Neural cell (in vitro differentiated cells): ENCODE data around the gene SHISA5. TPM values are rescaled to one million over a fixed set of nuclear protein-coding genes. Genes with fewer than 3 reads are reported as not detected.

Source experiments
- H2AFZ ChIP-seq: fragments of 200-600, 300-800 bp; sonication (generic), shearing (Covaris generic); 2 replicates; pipeline ENCODE4 v1.6.0; 2014; ENCODE audit warnings: low read depth, mild to moderate bottlenecking, antibody characterized with exemption, low read length, moderate library complexity
- H3F3A ChIP-seq: fragments of 200-600 bp; shearing (Covaris generic); 2 replicates; pipeline ENCODE4 v1.6.1; 2016; ENCODE audit warnings: mild to moderate bottlenecking, moderate library complexity, mixed read lengths, antibody characterized with exemption, low read length; ENCODE audit not compliant: insufficient read depth, poor library complexity, severe bottlenecking
- H3K27ac ChIP-seq: fragments of 200-600, 300-800 bp; sonication (generic), shearing (Covaris generic); 2 replicates; pipeline ENCODE4 v1.5.1; 2014; ENCODE audit warnings: mild to moderate bottlenecking, low read length, moderate library complexity
- H3K27me3 ChIP-seq: fragments of 300-800, 200-600 bp; sonication (generic), shearing (Covaris generic); 2 replicates; pipeline ENCODE4 v1.6.0; 2014; ENCODE audit warnings: mild to moderate bottlenecking, low read depth, low read length, moderate library complexity; ENCODE audit not compliant: insufficient read depth
- H3K36me3 ChIP-seq: fragments of 300-800, 200-600 bp; sonication (generic), shearing (Covaris generic); 2 replicates; pipeline ENCODE4 v1.5.1; 2014; ENCODE audit warnings: mild to moderate bottlenecking, antibody characterized with exemption, low read length, moderate library complexity; ENCODE audit not compliant: insufficient read depth
- H3K4me2 ChIP-seq: fragments of 300-800, 200-600 bp; sonication (generic), shearing (Covaris generic); 2 replicates; pipeline ENCODE4 v1.6.0; 2014; ENCODE audit warnings: mild to moderate bottlenecking, low read length
- H3K4me3 ChIP-seq: fragments of 300-800, 200-600 bp; sonication (generic), shearing (Covaris generic); 2 replicates; pipeline ENCODE4 v1.5.1; 2014; ENCODE audit warnings: mild to moderate bottlenecking, low read length, moderate library complexity
- H3K79me2 ChIP-seq: fragments of 200-600 bp; shearing (Covaris generic); replicated peaks from 2 replicates; pipeline ENCODE4 v1.6.0; 2014; ENCODE audit warnings: mild to moderate bottlenecking, low read length, moderate library complexity; ENCODE audit not compliant: insufficient read depth
- H3K9ac ChIP-seq: fragments of 300-800, 200-600 bp; sonication (generic), shearing (Covaris generic); 2 replicates; pipeline ENCODE4 v1.6.1; 2016; ENCODE audit warnings: mild to moderate bottlenecking, low read length, mixed read lengths
- H3K9me2 ChIP-seq: fragments of 200-600 bp; shearing (Covaris generic); 2 replicates; pipeline ENCODE4 v1.6.1; 2016; ENCODE audit warnings: mild to moderate bottlenecking, low read length, mixed read lengths; ENCODE audit not compliant: insufficient read depth
- H3K9me3 ChIP-seq: fragments of 200-600, 300-800 bp; sonication (generic), shearing (Covaris generic); 2 replicates; pipeline ENCODE4 v1.6.1; 2016; ENCODE audit warnings: mild to moderate bottlenecking, mixed run types, low read length, moderate library complexity, mixed read lengths
- H4K20me1 ChIP-seq: fragments of 200-600 bp; shearing (Covaris generic); 2 replicates; pipeline ENCODE4 v1.6.1; 2016; ENCODE audit warnings: mild to moderate bottlenecking, mixed run types; ENCODE audit not compliant: insufficient read depth
- CTCF ChIP-seq: fragments of 450-650 bp; IDR thresholded peaks from 2 replicates; pipeline ENCODE4 v1.5.1; 2014; ENCODE audit warnings: antibody characterized with exemption, mild to moderate bottlenecking, moderate library complexity; ENCODE audit not compliant: poor library complexity, severe bottlenecking
- EP300 ChIP-seq: fragments of 450-650 bp; conservative IDR thresholded peaks from 2 replicates; pipeline ENCODE4 v1.6.1; 2014; ENCODE audit warnings: antibody characterized with exemption, mild to moderate bottlenecking, moderate library complexity; ENCODE audit not compliant: poor library complexity, severe bottlenecking
- EZH2 ChIP-seq: fragments of 200-600, 300-800 bp; shearing (Covaris generic), sonication (generic); IDR thresholded peaks from 2 replicates; pipeline ENCODE4 v1.6.1; 2014; ENCODE audit warnings: antibody characterized with exemption, low read length, borderline replicate concordance, mild to moderate bottlenecking; ENCODE audit not compliant: insufficient read depth, poor library complexity, severe bottlenecking
- MXI1 ChIP-seq: fragments of 450-650 bp; conservative IDR thresholded peaks from 2 replicates; pipeline ENCODE4 v1.6.1; 2014; ENCODE audit warnings: antibody characterized with exemption, mild to moderate bottlenecking; ENCODE audit not compliant: poor library complexity, severe bottlenecking
- POLR2AphosphoS5 ChIP-seq: IDR thresholded peaks from 2 replicates; pipeline ENCODE4 v1.6.1; 2012
- RAD21 ChIP-seq: fragments of 450-650 bp; conservative IDR thresholded peaks from 2 replicates; pipeline ENCODE4 v1.6.1; 2014; ENCODE audit warnings: antibody characterized with exemption, mild to moderate bottlenecking, moderate library complexity
- REST ChIP-seq: IDR thresholded peaks from 2 replicates; pipeline ENCODE4 v1.6.1; 2012; ENCODE audit warnings: borderline replicate concordance
- SMC3 ChIP-seq: fragments of 450-650 bp; conservative IDR thresholded peaks from 2 replicates; pipeline ENCODE4 v1.6.1; 2014; ENCODE audit warnings: antibody characterized with exemption, mild to moderate bottlenecking, moderate library complexity; ENCODE audit not compliant: poor library complexity
- TAF1 ChIP-seq: IDR thresholded peaks from 2 replicates; pipeline ENCODE4 v1.6.1; 2012; ENCODE audit warnings: low read depth
- polyA plus RNA-seq: library from polyadenylated mRNA; depleted of rRNA; stranded (reverse); fragments of >200 nt; gene quantifications from 2 replicates; pipeline ENCODE4 v1.2.3, GENCODE V29; 2014

Gene SHISA5
- polyA plus RNA-seq, 1 donor from 2014 or later: 121 TPM

- H3K36me3 ChIP-seq: no peaks in the 10 kb centered on the region
- no peaks in the 10 kb centered on the region for H3K27me3 ChIP-seq
- no peaks in the 10 kb centered on the region for H3F3A ChIP-seq
- no peak overlapping the region for H2AFZ ChIP-seq
- no peak overlapping the region for H3K4me3 ChIP-seq
- H3K4me2 ChIP-seq: no peak overlapping the region
- no peaks in the 10 kb centered on the region for H3K9me3 ChIP-seq
- peaks cover 51% of the 10 kb centered on the region for H3K79me2 ChIP-seq
- no peak overlapping the region for H3K9ac ChIP-seq
- no peaks in the 10 kb centered on the region for H3K9me2 ChIP-seq
- H4K20me1 ChIP-seq: peaks cover 3% of the 10 kb centered on the region
- no peak for TF ChIP-seq RAD21
- no peak for TF ChIP-seq POLR2AphosphoS5
- no peak for TF ChIP-seq EZH2
- no peak for TF ChIP-seq EP300
- no peak for TF ChIP-seq SMC3
- TF ChIP-seq MXI1: no peak
- no peak for TF ChIP-seq CTCF
- no peak for TF ChIP-seq REST
- H3K27ac ChIP-seq: no peak overlapping the region
Observed at GRCh38 chr3:48422681-48423080, 81.3 kb downstream of the SHISA5 start.

- Histone ChIP-seq H3K36me3 (no peaks in the 10 kb centered on the region), H3K9me2 (no peaks in the 10 kb centered on the region), H3K9me3 (no peaks in the 10 kb centered on the region), H3F3A (no peaks in the 10 kb centered on the region), H3K79me2 (peaks cover 47% of the 10 kb centered on the region), H4K20me1 (peaks cover 3% of the 10 kb centered on the region), H3K27ac (no peak overlapping the region), H3K4me2 (no peak overlapping the region), H3K9ac (no peak overlapping the region), H2AFZ (no peak overlapping the region), H3K27me3 (no peaks in the 10 kb centered on the region), H3K4me3 (no peak overlapping the region)
- no peak for TF ChIP-seq SMC3
- TF ChIP-seq TAF1: no peak
- no peak for TF ChIP-seq EZH2
- TF ChIP-seq RAD21: no peak
- TF ChIP-seq REST: no peak
- no peak for TF ChIP-seq MXI1
- no peak for TF ChIP-seq CTCF
- TF ChIP-seq POLR2AphosphoS5: no peak
- TF ChIP-seq EP300: no peak
Observed at GRCh38 chr3:48422272-48422671, 81.7 kb downstream of the SHISA5 start.
